ENCODE measurements around the gene NLGN1.

DNA sequence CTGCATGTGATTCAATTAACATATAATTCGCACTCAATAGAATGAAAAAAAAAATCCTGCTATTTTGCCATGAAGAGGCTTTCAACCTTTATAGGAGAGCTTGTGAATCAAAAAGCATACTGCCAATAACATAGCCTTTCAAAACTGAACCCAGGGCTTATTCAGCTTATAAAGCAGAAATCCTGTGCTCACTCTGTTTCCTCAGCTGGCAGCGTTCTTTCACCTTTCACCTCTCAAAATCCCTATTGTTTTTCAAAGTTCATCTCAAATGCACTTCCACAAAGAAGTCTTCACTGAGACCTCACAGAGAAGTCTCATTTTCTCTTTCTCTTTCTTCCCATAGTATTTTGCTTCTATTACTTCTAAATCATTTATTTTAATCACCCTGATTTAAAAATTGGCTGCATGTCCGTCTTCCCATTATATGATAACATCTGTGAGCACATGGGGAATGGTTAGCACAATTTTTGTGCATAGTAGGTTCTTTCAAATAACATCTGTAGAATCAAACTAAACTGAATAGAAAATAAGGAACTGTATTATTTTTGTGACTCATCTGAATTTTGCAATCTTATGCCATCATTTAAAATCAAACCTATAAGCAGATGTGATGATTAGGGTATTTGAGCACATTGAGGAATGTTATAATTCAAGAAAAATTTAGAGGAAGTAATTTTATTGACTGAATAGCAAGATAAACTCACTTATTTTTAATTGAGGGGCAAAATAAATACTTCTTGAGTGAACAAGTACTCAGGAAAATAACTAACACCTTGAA, 373.4 kb downstream of the NLGN1 start:
- TF ChIP-seq GATA2 (IDR thresholded peaks at IDR 0.05; ENCODE audit: low read depth, low read length) (no peak), GATA3 (IDR thresholded peaks at IDR 0.05; ENCODE audit: low read depth, low read length) (no peak)

Data from SH-SY5Y (cell line).